HG03095 (cell line): Measurements from ENCODE around the gene ANO1.
"Not testable (repeated sequence)": the region's sequence is repeated elsewhere in the genome, so short reads cannot be mapped to it uniquely, and the experiment has no call there.

Source experiments
- ATAC-seq: cut with Tn5 transposase; IDR thresholded peaks from one replicate; pipeline ENCODE4 v1.9.1; 2021; ENCODE audit warnings: moderate library complexity; ENCODE audit not compliant: unreplicated experiment

ANO1 gene

GRCh38 chr11:70078095-70078780 is at the start of gene ANO1:
Gene ANO1 (plus strand): TSS chr11:70078317. CDS start chr11:70078607, 290 bp downstream.
- no peak for ATAC-seq

- no peak for ATAC-seq
Observed at GRCh38 chr11:70029115-70029860, 48.8 kb upstream of the ANO1 start.

- no peak for ATAC-seq
Observed at GRCh38 chr11:70029861-70030380, 48.2 kb upstream of the ANO1 start.

DNA sequence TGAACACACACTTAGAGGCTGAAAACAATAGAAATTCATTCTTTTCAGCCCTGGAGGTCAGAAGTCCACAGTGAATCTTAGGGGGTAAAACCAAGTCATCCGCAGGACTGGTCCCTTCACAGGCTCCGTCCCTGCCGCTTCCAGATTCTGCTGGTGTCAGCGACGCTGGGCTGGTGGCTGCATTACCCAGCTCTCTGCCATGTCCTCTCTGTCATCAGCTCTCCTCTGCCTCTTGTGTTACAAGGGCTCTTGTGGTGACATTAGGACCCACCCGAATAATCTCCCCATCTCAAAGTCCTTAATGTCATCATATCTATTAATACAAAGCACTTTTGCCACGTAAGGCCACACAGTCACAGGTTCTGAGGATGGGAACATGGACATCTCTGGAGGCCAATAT is 47.7 kb upstream of the ANO1 start:
- ATAC-seq: no peak

DNA sequence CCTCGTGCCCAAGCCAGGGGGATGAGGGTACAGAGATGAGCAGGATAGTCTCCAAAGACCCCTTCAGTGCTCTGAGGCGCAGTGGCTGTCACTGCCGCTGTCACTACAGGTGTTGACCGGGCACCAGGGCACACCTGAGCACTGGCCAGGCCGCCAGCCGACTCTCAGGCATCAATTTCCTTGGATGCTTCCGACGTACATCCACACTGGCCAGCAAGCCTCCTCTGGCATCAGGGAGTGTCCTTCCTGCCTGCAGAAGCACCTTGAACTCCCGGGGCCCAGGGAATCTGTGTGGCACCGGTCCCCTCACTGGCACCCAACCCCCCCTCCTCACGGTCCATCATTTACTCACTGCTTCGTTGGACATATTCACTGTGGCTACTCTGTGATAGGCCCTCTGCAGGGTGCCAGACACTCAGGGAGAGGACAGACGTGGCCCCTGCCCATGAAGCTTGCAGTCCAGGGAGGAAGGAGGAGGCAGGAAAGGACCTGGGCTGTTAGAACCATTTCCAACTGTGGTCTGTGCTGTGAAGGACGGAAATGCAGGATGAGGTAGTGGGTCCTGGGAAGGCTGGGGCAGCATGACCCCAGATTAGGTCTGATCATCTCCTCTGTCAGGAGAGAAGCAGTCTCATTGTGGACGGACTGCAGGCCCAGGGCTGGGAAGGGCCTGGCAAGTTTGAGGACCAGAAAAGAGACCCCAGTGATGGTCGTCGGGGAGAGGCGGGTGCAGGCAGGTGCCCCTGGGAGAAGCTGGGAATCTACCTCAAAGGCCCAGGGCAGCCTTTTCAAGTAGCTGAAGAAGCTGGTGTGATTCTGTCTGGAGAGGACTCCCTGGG is 46.3 kb upstream of the ANO1 start:
- no peak for ATAC-seq

DNA sequence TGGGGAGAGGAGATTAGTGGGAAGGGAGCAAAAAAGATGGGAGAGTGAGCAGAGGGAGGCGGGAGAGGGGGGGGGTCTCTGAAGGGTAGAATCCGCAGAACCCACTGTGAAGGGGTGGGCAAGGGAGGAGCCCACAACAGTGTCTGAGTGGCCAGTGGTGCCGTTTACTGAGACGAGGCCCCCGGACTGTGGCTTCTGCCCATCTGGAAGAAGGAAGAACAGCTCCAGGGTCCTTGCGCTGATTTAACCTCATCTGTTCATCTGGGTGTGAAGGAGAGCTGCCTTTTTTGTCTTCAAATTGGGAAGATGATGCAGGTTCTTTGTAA is 45.7 kb upstream of the ANO1 start:
- ATAC-seq: no peak

GRCh38 chr11:70032943-70033710 is 45.0 kb upstream of the ANO1 start:
- ATAC-seq: no peak

DNA sequence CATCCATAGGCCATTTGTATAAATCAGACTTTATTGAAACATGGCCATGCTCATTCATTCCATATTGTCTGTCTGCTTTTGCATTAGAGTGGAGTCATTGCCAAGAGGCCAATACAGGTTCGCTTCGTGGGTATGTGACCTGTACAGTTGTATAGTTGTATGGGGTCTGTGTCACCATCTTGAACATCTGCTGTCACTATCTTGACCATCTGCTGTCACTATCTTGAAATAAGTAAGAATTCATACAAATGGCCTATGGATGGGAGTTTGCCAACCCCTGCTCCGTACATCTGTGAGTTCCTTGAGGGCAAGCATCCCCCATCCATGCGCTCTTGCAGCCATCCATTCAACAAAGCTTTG is 44.4 kb upstream of the ANO1 start:
- no peak for ATAC-seq

- no peak for ATAC-seq
Observed at GRCh38 chr11:70034740-70035365, 43.3 kb upstream of the ANO1 start.

- ATAC-seq: not testable (repeated sequence)
Observed at GRCh38 chr11:70035665-70036064, 42.5 kb upstream of the ANO1 start.

DNA sequence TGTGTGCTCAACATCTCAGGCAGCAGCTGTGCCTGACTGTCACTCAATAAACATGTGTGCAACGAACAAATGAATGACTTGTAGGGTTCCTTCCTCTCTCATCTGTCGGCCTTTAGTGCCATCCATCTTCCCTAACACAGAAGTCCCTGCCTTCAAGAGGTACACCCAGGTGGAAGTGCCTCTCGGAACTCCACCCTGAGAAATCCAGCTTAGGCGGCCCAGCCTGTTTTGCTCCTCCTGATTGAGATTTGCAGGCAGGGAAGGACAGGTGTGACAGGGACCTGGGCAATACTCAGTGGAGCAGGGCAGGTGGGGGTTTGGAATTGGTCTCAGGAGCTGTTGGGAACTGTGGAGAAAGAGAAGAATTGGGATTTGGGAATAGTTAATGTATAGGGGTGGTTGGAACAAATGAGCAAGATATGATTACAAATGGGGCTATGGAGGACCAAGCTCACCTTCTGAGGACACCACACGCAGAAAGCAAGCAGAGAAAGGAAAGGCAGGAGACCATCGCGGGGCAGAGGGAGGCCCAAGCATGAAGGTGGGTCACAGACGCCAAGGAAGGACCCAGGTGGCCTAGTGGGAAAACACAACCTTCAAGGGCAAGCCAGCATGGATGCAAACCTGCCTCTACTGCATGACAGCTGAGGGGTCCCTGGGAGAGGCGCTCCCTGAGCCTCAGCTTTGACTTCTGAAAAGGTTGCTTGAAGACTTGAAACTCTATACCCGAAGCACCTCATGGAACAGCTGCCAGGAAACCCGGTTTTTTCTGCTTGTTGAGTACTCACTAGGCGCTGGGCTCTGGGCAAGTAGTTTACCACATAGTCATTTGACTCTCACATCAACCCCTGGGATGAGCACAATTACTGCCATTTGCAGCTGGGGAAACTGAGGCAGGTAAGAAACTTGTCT is 40.9 kb upstream of the ANO1 start:
- ATAC-seq: no peak

DNA sequence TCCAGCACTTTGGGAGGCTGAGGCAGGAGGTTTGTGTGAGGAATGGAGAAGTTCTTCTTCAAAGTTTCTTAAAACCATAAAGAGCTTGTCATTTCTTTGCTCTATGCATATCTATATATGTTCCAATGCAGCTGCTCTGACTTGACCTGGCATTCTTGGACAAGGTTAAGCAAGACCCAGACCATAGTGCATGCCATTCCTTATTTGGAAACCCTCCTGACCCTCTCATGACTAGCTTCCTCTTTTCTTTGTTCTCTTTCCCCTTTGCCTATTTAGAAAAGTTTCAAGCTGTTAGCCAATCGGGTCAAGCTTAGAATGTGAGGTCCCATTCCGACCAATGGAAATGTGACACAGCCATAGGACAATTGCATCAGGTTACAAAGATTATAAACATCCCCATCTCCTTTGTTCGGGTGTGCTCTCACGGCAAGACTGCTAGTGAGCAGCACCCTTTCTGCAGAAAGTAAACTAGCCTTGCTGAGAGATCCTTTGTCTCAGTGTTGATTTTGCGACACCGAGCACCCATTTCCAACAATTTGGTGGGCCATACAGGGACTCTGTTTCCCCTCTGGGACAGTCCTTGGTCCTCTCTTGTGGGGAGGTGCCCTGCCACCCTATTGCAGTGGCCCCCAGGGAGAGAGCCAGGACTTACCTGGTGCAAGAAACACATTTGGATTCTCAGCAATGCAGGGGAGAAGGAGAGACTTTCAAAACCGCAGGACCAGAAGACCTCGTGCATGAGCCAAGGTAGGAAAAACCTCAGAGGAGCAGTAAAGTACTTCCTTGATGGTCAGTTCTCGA is 39.9 kb upstream of the ANO1 start:
- ATAC-seq: no peak

DNA sequence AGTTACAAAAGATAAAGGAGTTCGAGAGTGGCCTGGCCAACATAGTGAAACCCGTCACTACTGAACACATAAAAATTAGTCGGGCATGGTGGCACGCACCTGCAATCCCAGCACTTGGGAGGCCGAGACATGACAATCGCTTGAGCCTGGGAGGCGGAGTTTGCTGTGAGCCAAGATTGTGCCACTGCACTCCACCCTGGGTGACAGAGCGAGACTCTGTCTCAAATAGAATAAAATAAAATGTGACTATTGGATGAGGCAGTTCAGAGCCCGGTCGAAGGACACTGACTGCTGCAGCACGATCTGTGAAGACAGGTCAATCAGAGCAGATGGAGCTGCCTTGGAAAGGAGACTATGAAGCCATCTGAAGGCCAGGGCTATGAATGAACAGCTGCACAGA is 37.7 kb upstream of the ANO1 start:
- ATAC-seq: no peak

DNA sequence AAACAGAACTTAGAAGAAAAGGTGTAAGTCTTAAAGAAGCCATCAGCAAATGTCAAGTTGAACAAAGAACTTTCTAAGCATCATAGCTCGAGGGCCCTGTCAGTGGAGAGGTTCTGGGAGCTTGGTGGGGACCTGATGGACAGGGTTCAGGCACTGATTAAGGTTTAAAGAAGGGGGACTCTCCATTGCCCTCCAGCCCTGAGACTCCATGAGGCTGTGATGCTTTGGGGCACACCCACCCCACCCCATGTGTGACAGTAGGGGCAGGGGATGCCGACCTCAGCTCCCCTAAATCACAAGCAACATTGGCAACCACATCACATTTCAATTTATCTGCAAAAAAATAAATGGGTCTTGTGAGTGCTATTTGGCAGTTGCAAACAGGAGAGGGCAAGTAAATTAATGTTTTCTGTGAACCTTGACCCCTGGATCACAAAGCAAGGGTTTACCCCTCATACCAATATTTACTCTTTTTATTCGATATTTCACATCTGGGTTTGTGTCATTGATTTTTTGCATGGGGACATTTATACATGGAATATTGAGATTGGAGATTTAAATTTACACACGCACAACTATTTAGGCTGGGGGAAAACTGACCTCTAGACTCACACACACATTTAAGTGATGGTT is 37.1 kb upstream of the ANO1 start:
- ATAC-seq: no peak

- no peak for ATAC-seq
Observed at GRCh38 chr11:70043482-70043881, 34.6 kb upstream of the ANO1 start.

DNA sequence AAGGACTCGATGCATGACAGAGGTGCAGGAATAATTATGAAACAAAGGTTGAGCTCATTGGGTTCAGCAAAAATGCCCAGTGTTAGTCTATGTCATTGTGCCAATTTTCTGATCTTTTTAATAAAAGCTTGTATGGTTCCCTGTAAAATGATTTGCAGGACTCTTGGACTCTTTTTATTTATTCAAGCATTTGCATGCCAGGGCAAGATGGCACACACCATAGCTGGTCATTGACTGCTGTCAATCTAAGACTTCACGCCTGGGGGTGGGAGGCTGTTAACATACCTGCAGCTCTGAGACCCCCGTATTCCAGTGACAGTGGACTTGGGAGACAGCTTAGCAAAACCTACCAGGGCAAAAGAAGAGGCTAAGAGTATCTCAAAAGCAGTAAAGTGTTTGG is 32.0 kb upstream of the ANO1 start:
- ATAC-seq: no peak

GRCh38 chr11:70048279-70049024 is 29.7 kb upstream of the ANO1 start:
- ATAC-seq: no peak
